Subcutaneous abdominal adipose tissue (tissue), 5 donors: Measurements from ENCODE around the gene IGFBP2.

Source experiments
- H3K27ac ChIP-seq: one replicate; pipeline ENCODE4 v1.7.0; 2013; ENCODE audit warnings: low read depth, mild to moderate bottlenecking, inconsistent platforms, low read length, moderate library complexity
- H3K27me3 ChIP-seq, 5 donors: one replicate each; pipeline ENCODE4 v1.7.0; 2013; ENCODE audit warnings: low read length in 5 of 5, inconsistent platforms in 1 of 5; ENCODE audit not compliant: control insufficient read depth in 5 of 5, insufficient read depth in 4 of 5
- H3K36me3 ChIP-seq, 5 donors: one replicate each; pipeline ENCODE4 v1.7.0; 2013; ENCODE audit warnings: low read length in 5 of 5; ENCODE audit not compliant: control insufficient read depth in 5 of 5, insufficient read depth in 5 of 5
- H3K4me1 ChIP-seq, 5 donors: one replicate each; pipeline ENCODE4 v1.7.0; 2013; ENCODE audit warnings: low read length in 5 of 5, mild to moderate bottlenecking in 3 of 5, moderate library complexity in 1 of 5; ENCODE audit not compliant: control insufficient read depth in 5 of 5, insufficient read depth in 5 of 5
- H3K4me3 ChIP-seq, 5 donors: one replicate each; pipeline ENCODE4 v1.7.0; 2013; ENCODE audit warnings: low read length in 5 of 5, low read depth in 1 of 5
- H3K9ac ChIP-seq, 5 donors: one replicate each; pipeline ENCODE4 v1.7.0; 2013; ENCODE audit warnings: low read length in 5 of 5, mild to moderate bottlenecking in 4 of 5, moderate library complexity in 3 of 5
- H3K9me3 ChIP-seq, 5 donors: one replicate each; pipeline ENCODE4 v1.7.0; 2013; ENCODE audit warnings: low read length in 5 of 5; ENCODE audit not compliant: control insufficient read depth in 5 of 5
- donor health status: healthy.
- donor health status: healthy.
- donor health status: healthy.
- donor health status: healthy.
- donor health status: healthy.

IGFBP2 gene

DNA sequence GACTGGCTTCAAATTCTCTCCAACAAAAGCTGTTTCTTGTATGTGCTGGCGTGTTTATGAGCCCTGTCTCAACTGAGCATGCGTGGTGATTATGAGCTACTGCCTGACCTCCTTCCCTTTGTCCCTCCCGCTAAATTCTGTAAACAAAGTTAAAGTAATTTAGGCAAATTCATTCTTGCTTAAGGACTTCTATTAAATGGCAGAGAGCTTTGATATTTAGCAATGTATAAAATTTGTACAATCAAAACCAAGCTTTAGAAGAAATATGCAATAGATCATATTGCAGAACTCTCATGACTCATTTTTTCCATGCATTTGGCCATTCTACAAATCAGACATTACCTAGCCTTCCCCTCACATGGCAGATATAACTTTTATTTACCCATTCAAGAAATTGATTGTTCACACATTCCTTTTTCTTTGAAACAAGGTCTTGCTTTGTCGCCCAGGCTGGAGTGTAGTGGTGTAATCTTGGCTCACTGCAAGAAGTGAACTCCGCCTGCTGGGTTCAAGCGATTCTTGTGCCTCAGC lies 18.2 kb downstream of the IGFBP2 start:
- Histone ChIP-seq H3K27ac (no peak overlapping the region), H3K4me1 (peaks cover 0 to 49% (median 16%) of the 10 kb centered on the region in 5 donors)

GRCh38 chr2:216652566-216652965 lies 19.3 kb downstream of the IGFBP2 start:
- H3K36me3 ChIP-seq = peaks cover 0 to 6% (median 0%) of the 10 kb centered on the region in 5 donors
- H3K27me3 ChIP-seq = no peaks in the 10 kb centered on the region
- no peak overlapping the region for H3K4me3 ChIP-seq
- H3K27ac ChIP-seq = no peak overlapping the region
- no peaks in the 10 kb centered on the region for H3K9me3 ChIP-seq
- peaks cover 0 to 49% (median 16%) of the 10 kb centered on the region in 5 donors for H3K4me1 ChIP-seq
- H3K9ac ChIP-seq = no peak overlapping the region

More for the DNA sequence above, 18.2 kb downstream of the IGFBP2 start:
- H3K27me3 ChIP-seq = no peaks in the 10 kb centered on the region
- no peaks in the 10 kb centered on the region for H3K9me3 ChIP-seq
- H3K9ac ChIP-seq = no peak overlapping the region
- H3K36me3 ChIP-seq = peaks cover 0 to 3% (median 0%) of the 10 kb centered on the region in 5 donors
- no peak overlapping the region for H3K4me3 ChIP-seq

DNA sequence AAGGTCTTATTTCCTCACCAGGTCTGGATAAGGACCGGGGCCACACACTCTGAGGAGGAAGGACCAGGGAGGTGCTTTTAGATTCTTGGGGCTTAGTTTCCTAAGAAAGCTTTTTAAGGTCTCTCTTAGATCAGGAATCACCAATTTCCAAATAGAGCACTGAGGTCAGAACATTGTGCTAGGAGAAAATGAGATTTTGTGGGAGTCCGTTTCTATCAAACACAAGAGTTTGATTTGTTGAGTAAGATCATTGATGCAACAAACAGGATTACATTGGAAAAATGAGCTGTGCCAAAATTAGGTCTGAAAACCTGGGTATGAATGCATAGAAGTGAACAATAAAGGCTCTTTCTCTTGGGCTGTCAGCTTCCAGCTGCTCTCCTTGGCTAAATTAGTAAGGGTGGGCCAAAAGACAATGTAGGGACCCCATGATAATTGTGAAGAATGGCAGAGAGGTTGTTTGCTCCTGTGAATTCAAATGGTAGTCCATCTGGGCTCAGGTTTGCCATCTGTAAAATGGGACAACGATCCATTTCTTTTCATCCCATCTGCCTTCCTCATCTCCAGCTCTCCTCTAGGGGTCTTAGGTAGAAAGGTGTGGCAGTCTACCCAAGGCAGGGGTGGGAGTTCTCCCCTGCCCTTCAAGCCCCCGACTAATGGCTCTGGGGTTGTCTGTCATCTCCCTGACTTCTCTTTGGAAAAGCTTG lies 20.0 kb downstream of the IGFBP2 start:
- Histone ChIP-seq H3K9ac (no peak overlapping the region), H3K27ac (no peak overlapping the region)

DNA sequence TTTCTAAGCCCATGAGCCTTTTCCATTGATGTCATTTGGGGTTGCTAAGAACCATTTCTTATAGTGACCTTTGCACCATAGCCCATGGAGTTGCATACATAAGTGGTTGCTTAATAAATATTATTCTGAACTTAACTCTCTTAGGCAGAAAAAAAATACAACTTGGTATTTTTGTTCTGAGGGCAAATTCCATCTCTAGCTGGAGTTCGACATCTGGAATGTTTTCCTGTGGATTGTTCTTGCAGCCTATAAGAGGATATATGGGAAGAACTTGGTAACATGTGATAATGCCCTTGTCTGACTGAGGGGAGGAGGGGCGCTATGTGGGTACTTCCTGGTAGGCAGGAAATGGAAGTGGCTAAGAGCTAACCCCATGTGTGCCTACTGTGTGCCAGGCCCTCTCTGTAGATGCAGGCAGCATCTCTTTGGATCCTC lies 20.7 kb downstream of the IGFBP2 start:
- no peak overlapping the region for H3K27ac ChIP-seq
- peaks cover 0 to 6% (median 0%) of the 10 kb centered on the region in 5 donors for H3K36me3 ChIP-seq
- H3K4me3 ChIP-seq = no peak overlapping the region
- no peak overlapping the region for H3K9ac ChIP-seq
- no peaks in the 10 kb centered on the region for H3K9me3 ChIP-seq
- no peaks in the 10 kb centered on the region for H3K27me3 ChIP-seq
- H3K4me1 ChIP-seq = peaks cover 0 to 45% (median 16%) of the 10 kb centered on the region in 5 donors

More for the DNA sequence above, 20.0 kb downstream of the IGFBP2 start:
- Histone ChIP-seq H3K36me3 (peaks cover 0 to 6% (median 0%) of the 10 kb centered on the region in 5 donors), H3K4me1 (peaks cover 0 to 45% (median 16%) of the 10 kb centered on the region in 5 donors), H3K4me3 (no peak overlapping the region), H3K9me3 (no peaks in the 10 kb centered on the region), H3K27me3 (no peaks in the 10 kb centered on the region)

GRCh38 chr2:216654528-216655052 lies 21.4 kb downstream of the IGFBP2 start:
- Histone ChIP-seq H3K36me3 (peaks cover 0 to 6% (median 0%) of the 10 kb centered on the region in 5 donors), H3K9me3 (no peaks in the 10 kb centered on the region), H3K4me1 (peaks cover 0 to 41% (median 16%) of the 10 kb centered on the region in 5 donors), H3K4me3 (no peak overlapping the region), H3K27ac (no peak overlapping the region), H3K9ac (no peak overlapping the region), H3K27me3 (no peaks in the 10 kb centered on the region)

DNA sequence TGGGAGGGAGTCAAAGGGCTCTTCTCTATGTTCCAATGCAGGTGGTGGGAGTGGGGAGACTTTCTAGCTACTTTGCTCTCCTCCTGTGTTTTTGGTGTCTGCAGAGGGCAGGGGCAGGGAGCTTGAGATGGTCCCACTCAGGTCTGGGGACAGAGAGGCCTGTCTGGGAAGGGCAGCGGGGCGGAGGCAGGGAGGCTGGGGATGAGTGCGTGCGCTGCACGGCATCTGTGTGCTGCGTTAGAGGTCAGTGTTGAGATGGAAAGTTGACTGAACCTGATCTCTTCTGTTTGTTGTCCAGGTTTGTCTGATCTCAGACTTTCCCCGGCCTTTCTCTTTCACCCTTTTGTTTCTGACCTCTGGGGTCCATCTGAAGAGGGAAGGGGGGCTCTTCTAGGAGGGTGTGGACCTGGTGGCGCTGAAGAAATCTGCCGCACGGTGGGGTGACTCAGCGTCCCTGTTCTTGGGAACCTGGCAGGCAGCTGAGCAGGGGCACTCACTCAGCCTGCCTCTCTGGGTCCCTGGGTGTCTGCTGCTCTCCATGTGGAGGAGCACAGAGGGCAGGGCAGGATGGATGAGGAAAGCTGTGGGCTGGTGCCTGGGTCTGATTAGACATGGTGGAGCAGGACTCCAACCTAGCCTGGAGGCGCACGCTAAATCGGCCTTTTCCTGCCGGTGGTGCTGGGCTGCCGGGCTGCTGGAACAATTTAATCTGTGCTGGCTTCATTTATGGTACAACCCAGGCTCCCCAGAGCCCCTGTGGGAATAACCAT lies 24.1 kb downstream of the IGFBP2 start:
- Histone ChIP-seq H3K9me3 (no peaks in the 10 kb centered on the region), H3K27ac (no peak overlapping the region), H3K4me1 (peaks cover 0 to 24% (median 13%) of the 10 kb centered on the region in 5 donors), H3K4me3 (no peak overlapping the region), H3K27me3 (no peaks in the 10 kb centered on the region), H3K36me3 (peaks cover 0 to 16% (median 0%) of the 10 kb centered on the region in 5 donors), H3K9ac (no peak overlapping the region)

- H3K27me3 ChIP-seq = no peaks in the 10 kb centered on the region
- H3K4me1 ChIP-seq = peaks cover 0 to 18% (median 13%) of the 10 kb centered on the region in 5 donors
- no peak overlapping the region for H3K27ac ChIP-seq
- H3K9me3 ChIP-seq = no peaks in the 10 kb centered on the region
- H3K36me3 ChIP-seq = peaks cover 0 to 16% (median 0%) of the 10 kb centered on the region in 5 donors
- no peak overlapping the region for H3K9ac ChIP-seq
- no peak overlapping the region for H3K4me3 ChIP-seq
Observed at GRCh38 chr2:216657980-216658379, 24.8 kb downstream of the IGFBP2 start.

GRCh38 chr2:216658757-216659156 lies 25.5 kb downstream of the IGFBP2 start:
- H3K4me1 ChIP-seq = peaks cover 0 to 11% (median 10%) of the 10 kb centered on the region in 5 donors
- no peak overlapping the region for H3K27ac ChIP-seq
- H3K36me3 ChIP-seq = peaks cover 0 to 23% (median 0%) of the 10 kb centered on the region in 5 donors

GRCh38 chr2:216659276-216659675 lies 26.1 kb downstream of the IGFBP2 start:
- Histone ChIP-seq H3K4me1 (peaks cover 0 to 6% (median 5%) of the 10 kb centered on the region in 5 donors), H3K27ac (no peak overlapping the region), H3K36me3 (peaks cover 0 to 23% (median 0%) of the 10 kb centered on the region in 5 donors)

More at GRCh38 chr2:216658757-216659156, 25.5 kb downstream of the IGFBP2 start:
- Histone ChIP-seq H3K4me3 (no peak overlapping the region), H3K9me3 (no peaks in the 10 kb centered on the region), H3K9ac (no peak overlapping the region), H3K27me3 (peaks cover 0 to 3% (median 0%) of the 10 kb centered on the region in 5 donors)

More at GRCh38 chr2:216659276-216659675, 26.1 kb downstream of the IGFBP2 start:
- Histone ChIP-seq H3K4me3 (no peak overlapping the region), H3K27me3 (peaks cover 0 to 5% (median 0%) of the 10 kb centered on the region in 5 donors), H3K9ac (no peak overlapping the region), H3K9me3 (no peaks in the 10 kb centered on the region)
